Nephron (organoid): ENCODE results near the gene MAP4K4.

Experiments
- H3K27ac Mint-ChIP-seq, 3 experiments: 2 replicates each; pipeline ENCODE4 v1.8.0; 2020; ENCODE audit warnings: mixed read lengths in 3 of 3, mild to moderate bottlenecking in 2 of 3, moderate library complexity in 1 of 3
- H3K27me3 Mint-ChIP-seq: 2 replicates; pipeline ENCODE4 v1.8.0; 2021; ENCODE audit warnings: low read depth, mild to moderate bottlenecking, moderate library complexity, mixed read lengths
- H3K36me3 Mint-ChIP-seq: 2 replicates; pipeline ENCODE4 v1.8.0; 2020; ENCODE audit warnings: low read depth, mixed read lengths
- H3K4me1 Mint-ChIP-seq: 2 replicates; pipeline ENCODE4 v1.8.0; 2020; ENCODE audit warnings: mixed read lengths
- H3K4me3 Mint-ChIP-seq, 3 experiments: 2 replicates each; pipeline ENCODE4 v1.8.0; 2020; ENCODE audit warnings: mild to moderate bottlenecking in 3 of 3, mixed read lengths in 3 of 3, moderate library complexity in 2 of 3
- H3K9me3 Mint-ChIP-seq: 2 replicates; pipeline ENCODE4 v1.8.0; 2020; ENCODE audit warnings: mixed read lengths
- TF ChIP-seq, protein P1 (sequence below), 3 experiments: fragments of 200-600 bp; sonication (generic); IDR thresholded peaks; one replicate each; pipeline ENCODE4 v1.5.0; 2021; ENCODE audit warnings: antibody characterized with exemption in 3 of 3; ENCODE audit not compliant: unreplicated experiment in 3 of 3

The MAP4K4 gene

DNA sequence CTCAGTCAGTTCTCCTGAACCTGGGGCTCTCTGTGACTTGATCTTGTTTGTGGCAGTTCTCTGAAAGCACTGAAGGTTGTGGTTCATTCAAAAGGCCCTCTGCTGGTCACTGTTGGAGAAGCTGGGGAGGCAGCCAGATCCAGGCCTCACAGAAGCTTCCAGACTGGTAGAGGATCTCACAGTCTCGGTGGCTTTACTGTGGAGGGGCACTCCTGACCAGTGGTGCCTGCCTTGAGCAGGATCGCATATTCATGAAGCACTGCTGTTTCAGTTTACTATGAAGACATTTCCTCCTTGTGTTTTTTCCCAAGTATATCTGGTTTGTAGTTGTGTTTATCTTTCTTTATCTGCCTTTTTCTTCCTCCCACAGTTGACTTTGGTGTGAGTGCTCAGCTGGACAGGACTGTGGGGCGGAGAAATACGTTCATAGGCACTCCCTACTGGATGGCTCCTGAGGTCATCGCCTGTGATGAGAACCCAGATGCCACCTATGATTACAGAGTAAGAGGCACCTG is 133.9 kb downstream of the MAP4K4 start:
- peaks cover 56% of the 10 kb centered on the region for H3K36me3 Mint-ChIP-seq
- no peaks in the 10 kb centered on the region for H3K9me3 Mint-ChIP-seq
- no peak overlapping the region for H3K4me3 Mint-ChIP-seq

GRCh38 chr2:101832114-101832513 is 134.6 kb downstream of the MAP4K4 start:
- H3K4me1 Mint-ChIP-seq = peaks cover 47% of the 10 kb centered on the region
- no peak overlapping the region for H3K27ac Mint-ChIP-seq
- no peak overlapping the region for H3K4me3 Mint-ChIP-seq
- H3K9me3 Mint-ChIP-seq = no peaks in the 10 kb centered on the region
- TF ChIP-seq, protein P1, sequence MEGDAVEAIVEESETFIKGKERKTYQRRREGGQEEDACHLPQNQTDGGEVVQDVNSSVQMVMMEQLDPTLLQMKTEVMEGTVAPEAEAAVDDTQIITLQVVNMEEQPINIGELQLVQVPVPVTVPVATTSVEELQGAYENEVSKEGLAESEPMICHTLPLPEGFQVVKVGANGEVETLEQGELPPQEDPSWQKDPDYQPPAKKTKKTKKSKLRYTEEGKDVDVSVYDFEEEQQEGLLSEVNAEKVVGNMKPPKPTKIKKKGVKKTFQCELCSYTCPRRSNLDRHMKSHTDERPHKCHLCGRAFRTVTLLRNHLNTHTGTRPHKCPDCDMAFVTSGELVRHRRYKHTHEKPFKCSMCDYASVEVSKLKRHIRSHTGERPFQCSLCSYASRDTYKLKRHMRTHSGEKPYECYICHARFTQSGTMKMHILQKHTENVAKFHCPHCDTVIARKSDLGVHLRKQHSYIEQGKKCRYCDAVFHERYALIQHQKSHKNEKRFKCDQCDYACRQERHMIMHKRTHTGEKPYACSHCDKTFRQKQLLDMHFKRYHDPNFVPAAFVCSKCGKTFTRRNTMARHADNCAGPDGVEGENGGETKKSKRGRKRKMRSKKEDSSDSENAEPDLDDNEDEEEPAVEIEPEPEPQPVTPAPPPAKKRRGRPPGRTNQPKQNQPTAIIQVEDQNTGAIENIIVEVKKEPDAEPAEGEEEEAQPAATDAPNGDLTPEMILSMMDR (IDR thresholded peaks at IDR 0.05; ENCODE audit: unreplicated experiment in 3 of 3) = peak; percentile 8 to 52 (median 36)
- no peaks in the 10 kb centered on the region for H3K27me3 Mint-ChIP-seq
- peaks cover 56% of the 10 kb centered on the region for H3K36me3 Mint-ChIP-seq

More for the DNA sequence above, 133.9 kb downstream of the MAP4K4 start:
- H3K27me3 Mint-ChIP-seq = no peaks in the 10 kb centered on the region
- peak overlapping the region; percentile 9 to 65 (median 34) for H3K27ac Mint-ChIP-seq
- TF ChIP-seq, protein P1 (IDR thresholded peaks at IDR 0.05; ENCODE audit: unreplicated experiment in 3 of 3) = peak; percentile 56 to 70 (median 62)
- H3K4me1 Mint-ChIP-seq = peaks cover 49% of the 10 kb centered on the region

- no peaks in the 10 kb centered on the region for H3K9me3 Mint-ChIP-seq
- H3K27me3 Mint-ChIP-seq = no peaks in the 10 kb centered on the region
- H3K4me1 Mint-ChIP-seq = peaks cover 31% of the 10 kb centered on the region
- H3K4me3 Mint-ChIP-seq = no peak overlapping the region
- H3K27ac Mint-ChIP-seq = peak overlapping the region in 1 of 3 experiments; percentile 7
- TF ChIP-seq, protein P1 (IDR thresholded peaks at IDR 0.05; ENCODE audit: unreplicated experiment in 3 of 3) = no peak
- peaks cover 69% of the 10 kb centered on the region for H3K36me3 Mint-ChIP-seq
Observed at GRCh38 chr2:101833890-101834523, 136.5 kb downstream of the MAP4K4 start.

DNA sequence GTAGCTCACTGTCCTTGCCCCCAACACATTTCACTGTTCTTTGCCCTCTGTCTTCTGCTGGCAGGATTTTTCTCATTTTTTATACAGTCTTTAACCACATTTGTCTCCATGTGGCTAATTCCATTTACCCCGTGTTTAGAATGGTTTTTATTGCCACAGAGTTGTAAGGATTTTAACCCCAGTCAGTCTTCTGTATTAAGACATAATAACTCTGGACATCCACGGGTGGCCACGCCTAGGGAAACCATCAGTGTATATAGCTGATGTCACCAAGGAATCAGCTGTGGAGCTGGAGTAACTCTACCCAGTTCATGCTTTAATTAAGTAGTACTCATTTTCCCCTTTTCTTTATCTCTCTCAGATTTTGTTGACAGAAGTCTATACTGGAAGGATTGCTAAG is 139.8 kb downstream of the MAP4K4 start:
- Mint-ChIP-seq H3K4me3 (no peak overlapping the region), H3K36me3 (peaks cover 69% of the 10 kb centered on the region), H3K27ac (no peak overlapping the region), H3K9me3 (no peaks in the 10 kb centered on the region), H3K27me3 (no peaks in the 10 kb centered on the region), H3K4me1 (peaks cover 21% of the 10 kb centered on the region)
- TF ChIP-seq, protein P1 (IDR thresholded peaks at IDR 0.05; ENCODE audit: unreplicated experiment in 3 of 3) = no peak

GRCh38 chr2:101841679-101842327 is 144.3 kb downstream of the MAP4K4 start:
- Mint-ChIP-seq H3K27ac (peak overlapping the region in 2 of 3 experiments; percentile 14 to 30), H3K4me1 (peaks cover 23% of the 10 kb centered on the region), H3K36me3 (peaks cover 83% of the 10 kb centered on the region), H3K4me3 (no peak overlapping the region), H3K27me3 (no peaks in the 10 kb centered on the region), H3K9me3 (no peaks in the 10 kb centered on the region)
- TF ChIP-seq, protein P1 (IDR thresholded peaks at IDR 0.05; ENCODE audit: unreplicated experiment in 3 of 3) = no peak
